GM23248 (cell line): Measurements from ENCODE around the gene DENND5A. TPM values are rescaled to one million over a fixed set of nuclear protein-coding genes. Genes with fewer than 3 reads are reported as not detected.

Experiments
- DNase-seq: peaks from one replicate; pipeline ENCODE4 v3.0.0-alpha.2; 2015
- H2AFZ ChIP-seq: fragments of 200-600 bp; sonication (generic); 2 replicates; pipeline ENCODE4 v1.6.1; 2016; ENCODE audit warnings: antibody characterized with exemption
- H3F3A ChIP-seq: fragments of 200-600 bp; sonication (generic); 2 replicates; pipeline ENCODE4 v1.6.1; 2016; ENCODE audit warnings: mild to moderate bottlenecking, antibody characterized with exemption, mixed run types; ENCODE audit not compliant: insufficient read depth
- H3K27ac ChIP-seq: fragments of 200-600 bp; sonication (generic); 2 replicates; pipeline ENCODE4 v1.5.1; 2016; ENCODE audit warnings: mild to moderate bottlenecking
- H3K27me3 ChIP-seq: fragments of 200-600 bp; sonication (generic); replicated peaks from 2 replicates; pipeline ENCODE4 v1.6.1; 2016; ENCODE audit warnings: mild to moderate bottlenecking; ENCODE audit not compliant: insufficient read depth
- H3K36me3 ChIP-seq: fragments of 200-600 bp; sonication (generic); 2 replicates; pipeline ENCODE4 v1.6.1; 2016; ENCODE audit warnings: low read depth, mild to moderate bottlenecking
- H3K4me1 ChIP-seq: fragments of 200-600 bp; sonication (generic); 2 replicates; pipeline ENCODE4 v1.6.1; 2016; ENCODE audit warnings: mild to moderate bottlenecking; ENCODE audit not compliant: insufficient read depth
- H3K4me2 ChIP-seq: fragments of 200-600 bp; sonication (generic); one replicate; pipeline ENCODE4 v1.6.1; 2016; ENCODE audit warnings: mild to moderate bottlenecking; ENCODE audit not compliant: unreplicated experiment
- H3K4me3 ChIP-seq: fragments of 200-600 bp; sonication (generic); 2 replicates; pipeline ENCODE4 v1.5.1; 2016; ENCODE audit warnings: mild to moderate bottlenecking
- H3K79me2 ChIP-seq: fragments of 200-600 bp; sonication (generic); 2 replicates; pipeline ENCODE4 v1.6.1; 2016; ENCODE audit warnings: mild to moderate bottlenecking; ENCODE audit not compliant: insufficient read depth
- H3K9ac ChIP-seq: fragments of 200-600 bp; sonication (generic); 2 replicates; pipeline ENCODE4 v1.6.1; 2016; ENCODE audit warnings: mild to moderate bottlenecking
- H3K9me2 ChIP-seq: fragments of 200-600 bp; sonication (generic); 2 replicates; pipeline ENCODE4 v1.6.1; 2016; ENCODE audit warnings: mixed run types, mild to moderate bottlenecking, moderate library complexity; ENCODE audit not compliant: insufficient read depth
- H3K9me3 ChIP-seq: fragments of 200-600 bp; sonication (generic); one replicate; pipeline ENCODE4 v1.6.1; 2017; ENCODE audit warnings: low read depth
- H4K20me1 ChIP-seq: fragments of 200-600 bp; sonication (generic); 2 replicates; pipeline ENCODE4 v1.6.0; 2016; ENCODE audit not compliant: insufficient read depth
- EZH2 ChIP-seq: fragments of 200-600 bp; sonication (generic); IDR thresholded peaks from 2 replicates; pipeline ENCODE4 v1.6.1; 2018; ENCODE audit warnings: antibody characterized with exemption, mild to moderate bottlenecking; ENCODE audit not compliant: insufficient read depth, poor library complexity, severe bottlenecking
- EZH2phosphoT487 ChIP-seq: fragments of 200-600 bp; sonication (generic); IDR thresholded peaks from 2 replicates; pipeline ENCODE4 v1.6.1; 2018; ENCODE audit warnings: antibody characterized with exemption, moderate library complexity, mild to moderate bottlenecking, low read depth; ENCODE audit not compliant: insufficient read depth
- WGBS, 2 experiments: methylation state at CpG; one replicate each; pipeline ENCODE4 v1.1.6; 2015 to 2017; ENCODE audit warnings: low lambda C conversion rate in 2 of 2, low coverage in 1 of 2; ENCODE audit errors: missing lambda C conversion rate in 2 of 2; 5-methylcytosine and 5-hydroxymethylcytosine counted together
- in situ Hi-C: fragments of 300-500 bp; cut with MboI; formaldehyde crosslinking; loops from 2 replicates; pipeline ENCODE4 v1.15.0; 2020
- polyA plus RNA-seq: library from polyadenylated mRNA; unstranded; fragments of >200 nt; fragmentation: Nextera tagmentation; extraction: Ambion mirVana; gene quantifications from 2 replicates; pipeline ENCODE4 v1.2.1, GENCODE V29; 2016
- total RNA-seq: library from RNA; depleted of rRNA; stranded (reverse); fragments of >200 nt; shearing (Covaris generic); gene quantifications from 2 replicates; pipeline ENCODE4 v1.2.3, GENCODE V29; 2014

DENND5A gene
- total and polyA plus RNA-seq, 2 experiments from 2014 or later = 28.4 to 127 TPM

GRCh38 chr11:9293646-9294045, 28.5 kb upstream of the DENND5A start:
- in situ Hi-C loops = no loop called here
- H3K4me1 ChIP-seq = no peaks in the 10 kb centered on the region
- no peak overlapping the region for H3K4me3 ChIP-seq
- H2AFZ ChIP-seq = no peak overlapping the region
- no peaks in the 10 kb centered on the region for H3K27me3 ChIP-seq
- TF ChIP-seq EZH2phosphoT487 (no peak), EZH2 (no peak)
- 97 to 100% methylated on average over 7 of the region's 7 CpGs for WGBS, 2 experiments
- no peak overlapping the region for H3K9ac ChIP-seq
- no peaks in the 10 kb centered on the region for H3K9me3 ChIP-seq
- H3K79me2 ChIP-seq = peaks cover 98% of the 10 kb centered on the region
- H3K36me3 ChIP-seq = peaks cover 32% of the 10 kb centered on the region
- H3K4me2 ChIP-seq = no peak overlapping the region
- H3F3A ChIP-seq = no peaks in the 10 kb centered on the region; the same call in 1 of the 2 replicates
- no peaks in the 10 kb centered on the region for H4K20me1 ChIP-seq
- no peaks in the 10 kb centered on the region for H3K9me2 ChIP-seq
- H3K27ac ChIP-seq = no peak overlapping the region
- no peak for DNase-seq

- H3K4me1 ChIP-seq = no peaks in the 10 kb centered on the region
- no peaks in the 10 kb centered on the region for H4K20me1 ChIP-seq
- no peaks in the 10 kb centered on the region for H3K9me3 ChIP-seq
- no peak overlapping the region for H3K4me3 ChIP-seq
- no peak for DNase-seq
- in situ Hi-C loops = no loop called here
- TF ChIP-seq EZH2phosphoT487 (no peak), EZH2 (no peak)
- no peaks in the 10 kb centered on the region for H3K27me3 ChIP-seq
- H3K9me2 ChIP-seq = no peaks in the 10 kb centered on the region
- peaks cover 31% of the 10 kb centered on the region for H3K36me3 ChIP-seq
- peaks cover 4% of the 10 kb centered on the region; the same call in 1 of the 2 replicates for H3F3A ChIP-seq
- H3K79me2 ChIP-seq = peaks cover 40% of the 10 kb centered on the region
- H3K9ac ChIP-seq = no peak overlapping the region
- WGBS, 2 experiments = 84 to 85% methylated on average over 14 of the region's 14 CpGs
- no peak overlapping the region for H3K27ac ChIP-seq
- no peak overlapping the region for H3K4me2 ChIP-seq
- no peak overlapping the region for H2AFZ ChIP-seq
These were observed 20.9 kb upstream of the DENND5A start for GRCh38 chr11:9285850-9286587.

- no peak for DNase-seq
- Histone ChIP-seq H4K20me1 (no peaks in the 10 kb centered on the region), H3K4me1 (no peaks in the 10 kb centered on the region), H3F3A (peaks cover 4% of the 10 kb centered on the region; the same call in 1 of the 2 replicates), H3K27ac (no peak overlapping the region), H3K36me3 (peaks cover 26% of the 10 kb centered on the region), H3K4me3 (no peak overlapping the region), H2AFZ (no peak overlapping the region), H3K4me2 (no peak overlapping the region), H3K79me2 (peaks cover 4% of the 10 kb centered on the region; the same call in 1 of the 2 replicates), H3K9ac (no peak overlapping the region), H3K9me3 (no peaks in the 10 kb centered on the region), H3K9me2 (no peaks in the 10 kb centered on the region), H3K27me3 (no peaks in the 10 kb centered on the region)
- 78 to 80% methylated on average over 4 of the region's 4 CpGs for WGBS, 2 experiments
- in situ Hi-C loops = no loop called here
- no peak for TF ChIP-seq EZH2
- TF ChIP-seq EZH2phosphoT487 = no peak
These were observed 15.6 kb upstream of the DENND5A start for GRCh38 chr11:9280655-9281301.

GRCh38 chr11:9277176-9277575, 12.0 kb upstream of the DENND5A start:
- H3K4me1 ChIP-seq = no peaks in the 10 kb centered on the region
- 74 to 82% methylated on average over 8 of the region's 8 CpGs for WGBS, 2 experiments
- no peak overlapping the region for H3K27ac ChIP-seq
- in situ Hi-C loops = no loop called here
- H3K9ac ChIP-seq = no peak overlapping the region
- no peak for DNase-seq
- no peak overlapping the region for H2AFZ ChIP-seq
- no peaks in the 10 kb centered on the region for H3K9me3 ChIP-seq
- H4K20me1 ChIP-seq = no peaks in the 10 kb centered on the region
- no peak overlapping the region for H3K4me2 ChIP-seq
- peaks cover 12% of the 10 kb centered on the region; the same call in 1 of the 2 replicates for H3K36me3 ChIP-seq
- H3K9me2 ChIP-seq = no peaks in the 10 kb centered on the region
- TF ChIP-seq EZH2phosphoT487 (no peak), EZH2 (no peak)
- peaks cover 4% of the 10 kb centered on the region; the same call in 1 of the 2 replicates for H3K79me2 ChIP-seq
- H3K4me3 ChIP-seq = no peak overlapping the region
- peaks cover 12% of the 10 kb centered on the region; the same call in 1 of the 2 replicates for H3F3A ChIP-seq
- H3K27me3 ChIP-seq = no peaks in the 10 kb centered on the region
